Renal pelvis (tissue), 4 donors: Measurements from ENCODE around the gene GAGE12J. TPM values are rescaled to one million over a fixed set of nuclear protein-coding genes. Genes with fewer than 3 reads are reported as not detected.
"Not testable (repeated sequence)": the region's sequence is repeated elsewhere in the genome, so short reads cannot be mapped to it uniquely, and the experiment has no call there.

Source experiments
- DNase-seq: peaks from one replicate; pipeline ENCODE4 v3.0.0-alpha.2; 2013
- polyA plus RNA-seq, 3 donors: library from polyadenylated mRNA; unstranded; fragments of 120-200 nt; gene quantifications; one replicate each; pipeline ENCODE4 v1.2.1, GENCODE V29; 2013; ENCODE audit not compliant: insufficient read length in 3 of 3

The GAGE12J gene
- polyA plus RNA-seq, 3 donors = not detected

- DNase-seq = peak; percentile 24
These were observed 12.3 kb upstream of the GAGE12J start for GRCh38 chrX:49309401-49309981.

GRCh38 chrX:49310371-49310770 is 11.5 kb upstream of the GAGE12J start:
- no peak for DNase-seq

GRCh38 chrX:49312176-49312575 is 9.7 kb upstream of the GAGE12J start:
- DNase-seq = no peak

- no peak for DNase-seq
These were observed 5.8 kb upstream of the GAGE12J start for GRCh38 chrX:49316085-49316484.

GRCh38 chrX:49322266-49322665 is 429 bp downstream of the GAGE12J start:
- DNase-seq = not testable (repeated sequence)

GRCh38 chrX:49323735-49324134 is 1.9 kb downstream of the GAGE12J start:
- not testable (repeated sequence) for DNase-seq

GRCh38 chrX:49330421-49330820 is 8.6 kb downstream of the GAGE12J start:
- DNase-seq = not testable (repeated sequence)

- not testable (repeated sequence) for DNase-seq
These were observed 9.4 kb downstream of the GAGE12J start, which contains the start of gene GAGE13 for GRCh38 chrX:49331282-49331681. TSS of gene GAGE13 (plus strand) at chrX:49331582. CDS start at chrX:49332738, 1,156 bp downstream.

GRCh38 chrX:49331841-49332240 is 10.0 kb downstream of the GAGE12J start:
- not testable (repeated sequence) for DNase-seq

- DNase-seq = not testable (repeated sequence)
These were observed 19.6 kb downstream of the GAGE12J start for GRCh38 chrX:49341449-49341848.

GRCh38 chrX:49344496-49345175 is 22.8 kb downstream of the GAGE12J start:
- DNase-seq = not testable (repeated sequence)

- DNase-seq = not testable (repeated sequence)
These were observed 23.6 kb downstream of the GAGE12J start for GRCh38 chrX:49345402-49345801.

GRCh38 chrX:49346150-49346549 is 24.3 kb downstream of the GAGE12J start:
- DNase-seq = not testable (repeated sequence)

Other genes starting within 250 kb of the GAGE12J start
- gene PRAF2, start 248.0 kb upstream of the GAGE12J start, polyA plus RNA-seq = 10 to 100 TPM; 37.1 to 44.2 (median 39.6) TPM
- 10 to 100 TPM; 54.8 to 61.8 (median 60.6) TPM for gene WDR45, start 242.2 kb upstream of the GAGE12J start, polyA plus RNA-seq
- gene GPKOW, start 198.3 kb upstream of the GAGE12J start, polyA plus RNA-seq = 10 to 100 TPM; 24.8 to 26.0 (median 25.9) TPM
- gene MAGIX, start 159.3 kb upstream of the GAGE12J start, polyA plus RNA-seq = 1 to 10 TPM; 4.6 to 8.8 (median 7.7) TPM
- gene PLP2, start 150.1 kb upstream of the GAGE12J start, polyA plus RNA-seq = 10 to 100 TPM; 30.9 to 39.6 (median 34.0) TPM
- 1 to 10 TPM; 4.2 to 5.7 (median 4.7) TPM for gene PRICKLE3, start 135.7 kb upstream of the GAGE12J start, polyA plus RNA-seq
- 1 to 10 TPM; 2.9 to 3.3 (median 2.9) TPM for gene SYP, start 121.8 kb upstream of the GAGE12J start, polyA plus RNA-seq
- gene CACNA1F, start 88.7 kb upstream of the GAGE12J start, polyA plus RNA-seq = under 1 TPM; 0.11 to 0.33 (median 0.22) TPM
- 10 to 100 TPM; 19.8 to 24.3 (median 21.8) TPM for gene CCDC22, start 86.6 kb upstream of the GAGE12J start, polyA plus RNA-seq
- gene FOXP3, start 57.3 kb upstream of the GAGE12J start, polyA plus RNA-seq = 1 to 10 TPM; 1.0 to 1.2 (median 1.0) TPM
- gene PPP1R3F, start 52.2 kb upstream of the GAGE12J start, polyA plus RNA-seq = 1 to 10 TPM; 8.6 to 9.7 (median 9.0) TPM
- gene GAGE10, start 18.4 kb upstream of the GAGE12J start, polyA plus RNA-seq = not detected
- gene GAGE13, start 9.5 kb downstream of the GAGE12J start, polyA plus RNA-seq = not detected
- gene GAGE12C, start 210.1 kb downstream of the GAGE12J start, polyA plus RNA-seq = not detected
- gene GAGE12D, start 219.7 kb downstream of the GAGE12J start, polyA plus RNA-seq = not detected
- gene GAGE12E, start 229.3 kb downstream of the GAGE12J start, polyA plus RNA-seq = not detected
- not detected for gene GAGE12F, start 238.8 kb downstream of the GAGE12J start, polyA plus RNA-seq
- not detected for gene GAGE12G, start 248.4 kb downstream of the GAGE12J start, polyA plus RNA-seq